ENCODE measurements around the gene ADCY3.

DNA sequence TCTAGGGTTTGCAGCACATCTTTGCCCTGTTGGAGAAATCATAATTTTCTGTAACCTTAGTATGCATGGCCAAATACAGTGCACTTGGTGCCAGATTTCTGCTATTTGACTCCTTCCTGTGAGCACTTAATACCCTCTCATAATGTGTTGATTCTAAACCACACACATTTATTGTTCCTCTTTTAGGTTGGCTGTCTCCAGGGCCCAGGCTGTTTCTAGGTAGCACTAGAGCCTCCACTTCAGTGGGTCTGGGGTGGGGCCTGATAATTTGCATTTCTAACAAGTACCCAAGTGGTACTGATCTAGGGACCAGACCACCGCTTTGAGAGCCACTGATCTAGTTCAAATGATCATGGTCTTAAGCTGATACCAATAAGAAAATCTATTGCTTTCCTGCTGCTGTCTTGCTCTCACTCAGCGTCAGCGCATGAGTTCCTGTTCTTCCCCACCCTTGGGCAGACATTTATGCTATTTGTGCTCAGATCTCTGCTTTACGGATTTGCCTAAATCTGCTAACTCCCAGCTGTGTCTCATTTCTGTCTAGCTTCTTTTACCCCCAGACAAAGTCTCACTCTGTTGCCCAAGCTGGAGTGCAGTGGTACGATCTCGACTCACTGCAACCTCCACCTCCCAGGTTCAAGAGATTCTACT lies 134.2 kb downstream of the ADCY3 start:
- TF ChIP-seq CTCF (IDR thresholded peaks at IDR 0.05) (no peak), POLR2A (IDR thresholded peaks at IDR 0.05) (no peak)
